HS-5 (cell line): ENCODE results near the gene RPL18.

Experiments used
- DNase-seq: peaks from one replicate; pipeline ENCODE4 v3.0.0-alpha.2; 2012; ENCODE audit warnings: low read depth

RPL18 gene

GRCh38 chr19:48630296-48631063, 11.5 kb upstream of the RPL18 start:
- no peak for DNase-seq

- DNase-seq, result no peak
Measured at GRCh38 chr19:48629599-48630295, 10.8 kb upstream of the RPL18 start.

GRCh38 chr19:48629297-48629598, 10.3 kb upstream of the RPL18 start:
- no peak for DNase-seq

- no peak for DNase-seq
Measured at GRCh38 chr19:48628486-48629296, 9.7 kb upstream of the RPL18 start.

- no peak for DNase-seq
Measured at GRCh38 chr19:48627865-48628314, 8.9 kb upstream of the RPL18 start.

- DNase-seq, result no peak
Measured at GRCh38 chr19:48627201-48627864, 8.4 kb upstream of the RPL18 start.

GRCh38 chr19:48625891-48626327, 6.9 kb upstream of the RPL18 start:
- DNase-seq, result no peak

GRCh38 chr19:48624791-48625723, 6.1 kb upstream of the RPL18 start:
- DNase-seq, result no peak

GRCh38 chr19:48624067-48624594, 5.2 kb upstream of the RPL18 start:
- no peak for DNase-seq

- DNase-seq, result no peak
Measured at GRCh38 chr19:48623556-48624066, 4.6 kb upstream of the RPL18 start.

GRCh38 chr19:48619692-48620585, 961 bp upstream of the RPL18 start:
- no peak for DNase-seq

GRCh38 chr19:48618278-48618915, 581 bp downstream of the RPL18 start:
- no peak for DNase-seq

- DNase-seq, result no peak
Measured at GRCh38 chr19:48617146-48617937, 1.6 kb downstream of the RPL18 start.

GRCh38 chr19:48616491-48617056, 2.4 kb downstream of the RPL18 start:
- no peak for DNase-seq

GRCh38 chr19:48616041-48616436, 2.9 kb downstream of the RPL18 start:
- no peak for DNase-seq

- no peak for DNase-seq
Measured at GRCh38 chr19:48615231-48616040, 3.5 kb downstream of the RPL18 start.
